ENCODE data around the gene GJC1. TPM values are rescaled to one million over a fixed set of nuclear protein-coding genes. Genes with fewer than 3 reads are reported as not detected.

GJC1 gene
- total RNA-seq, 1 donor from 2014 or later, result 76.9 TPM

- Histone ChIP-seq H4K20me1 (ENCODE audit: low read depth) (no peaks in the 10 kb centered on the region), H3K79me2 (ENCODE audit: low read depth) (no peaks in the 10 kb centered on the region), H3K4me2 (no peak overlapping the region), H2AFZ (replicated peaks) (no peak overlapping the region), H3K27ac (no peak overlapping the region), H3K27me3 (no peaks in the 10 kb centered on the region), H3K9ac (no peak overlapping the region), H3K4me1 (no peaks in the 10 kb centered on the region), H3K36me3 (peaks cover 9% of the 10 kb centered on the region), H3F3A (ENCODE audit: low read depth) (peaks cover 9% of the 10 kb centered on the region), H3K9me3 (ENCODE audit: low read depth) (no peaks in the 10 kb centered on the region), H3K4me3 (no peak overlapping the region)
- no peaks in the 10 kb centered on the region for H3K9me3 Mint-ChIP-seq
- no peak for DNase-seq (ENCODE audit: low spot score)
- no peaks in the 10 kb centered on the region for H3K27me3 Mint-ChIP-seq (ENCODE audit: insufficient read depth, low read depth)
- TF ChIP-seq EZH2phosphoT487 (IDR thresholded peaks at IDR 0.05), result no peak
- no peak for TF ChIP-seq EZH2 (IDR thresholded peaks at IDR 0.05)
- TF ChIP-seq CTCF (IDR thresholded peaks at IDR 0.05), result no peak
- no peak overlapping the region for H3K27ac Mint-ChIP-seq
- H3K4me3 Mint-ChIP-seq, result no peak overlapping the region
- peaks cover 28% of the 10 kb centered on the region for H3K36me3 Mint-ChIP-seq
- no peaks in the 10 kb centered on the region for H3K4me1 Mint-ChIP-seq
Observed at GRCh38 chr17:44862278-44862914, 32.3 kb upstream of the GJC1 start.

- Histone ChIP-seq H3F3A (ENCODE audit: low read depth) (no peaks in the 10 kb centered on the region), H3K4me3 (no peak overlapping the region), H3K27me3 (no peaks in the 10 kb centered on the region), H3K4me2 (no peak overlapping the region), H4K20me1 (ENCODE audit: low read depth) (no peaks in the 10 kb centered on the region), H3K9ac (no peak overlapping the region), H3K36me3 (peaks cover 9% of the 10 kb centered on the region), H3K79me2 (ENCODE audit: low read depth) (no peaks in the 10 kb centered on the region), H3K9me3 (ENCODE audit: low read depth) (no peaks in the 10 kb centered on the region), H3K4me1 (no peaks in the 10 kb centered on the region), H2AFZ (replicated peaks) (no peak overlapping the region), H3K27ac (no peak overlapping the region)
- H3K4me3 Mint-ChIP-seq, result no peak overlapping the region
- no peak overlapping the region for H3K27ac Mint-ChIP-seq
- no peaks in the 10 kb centered on the region for H3K9me3 Mint-ChIP-seq
- no peak for DNase-seq (ENCODE audit: low spot score)
- peaks cover 39% of the 10 kb centered on the region for H3K36me3 Mint-ChIP-seq
- no peaks in the 10 kb centered on the region for H3K27me3 Mint-ChIP-seq (ENCODE audit: insufficient read depth, low read depth)
- no peak for TF ChIP-seq EZH2 (IDR thresholded peaks at IDR 0.05)
- TF ChIP-seq CTCF (IDR thresholded peaks at IDR 0.05), result no peak
- TF ChIP-seq EZH2phosphoT487 (IDR thresholded peaks at IDR 0.05), result no peak
- peaks cover 2% of the 10 kb centered on the region for H3K4me1 Mint-ChIP-seq
Observed at GRCh38 chr17:44859701-44860100, 29.6 kb upstream of the GJC1 start.

- Histone ChIP-seq H3K4me2 (no peak overlapping the region), H3K27me3 (no peaks in the 10 kb centered on the region), H3K4me3 (no peak overlapping the region), H3K36me3 (no peaks in the 10 kb centered on the region), H3K9me3 (ENCODE audit: low read depth) (no peaks in the 10 kb centered on the region), H3K79me2 (ENCODE audit: low read depth) (no peaks in the 10 kb centered on the region), H3K4me1 (no peaks in the 10 kb centered on the region), H3K27ac (no peak overlapping the region), H3F3A (ENCODE audit: low read depth) (no peaks in the 10 kb centered on the region), H2AFZ (replicated peaks) (no peak overlapping the region), H4K20me1 (ENCODE audit: low read depth) (no peaks in the 10 kb centered on the region), H3K9ac (no peak overlapping the region)
- Mint-ChIP-seq H3K9me3 (no peaks in the 10 kb centered on the region), H3K27ac (no peak overlapping the region), H3K4me3 (no peak overlapping the region), H3K36me3 (peaks cover 47% of the 10 kb centered on the region), H3K4me1 (peaks cover 8% of the 10 kb centered on the region), H3K27me3 (ENCODE audit: insufficient read depth, low read depth) (no peaks in the 10 kb centered on the region)
- no peak for DNase-seq (ENCODE audit: low spot score)
- TF ChIP-seq EZH2phosphoT487 (IDR thresholded peaks at IDR 0.05) (no peak), CTCF (IDR thresholded peaks at IDR 0.05) (no peak), EZH2 (IDR thresholded peaks at IDR 0.05) (no peak)
Observed at GRCh38 chr17:44854192-44854591, 24.1 kb upstream of the GJC1 start.

All from neural progenitor cell (in vitro differentiated cells).